Bronchial epithelial cell (primary cell): ENCODE results near the gene TPGS1. TPM values are rescaled to one million over a fixed set of nuclear protein-coding genes. Genes with fewer than 3 reads are reported as not detected.

Experiments
- DNase-seq: peaks from one replicate; pipeline ENCODE4 v3.0.0-alpha.2; 2010; ENCODE audit warnings: low read depth
- FAIRE-seq: peaks from 2 replicates; lab custom pipeline; 2011; peaks lifted over from hg19 to GRCh38; lab: Jason Lieb, UNC
- H3K27me3 ChIP-seq: 2 replicates; pipeline ENCODE4 v1.5.1; 2011; ENCODE audit warnings: low read length; ENCODE audit not compliant: control insufficient read depth, insufficient read depth
- H3K36me3 ChIP-seq: 2 replicates; pipeline ENCODE4 v1.5.1; 2011; ENCODE audit warnings: low read length; ENCODE audit not compliant: control insufficient read depth, insufficient read depth
- H3K4me3 ChIP-seq: 2 replicates; pipeline ENCODE4 v1.5.1; 2011; ENCODE audit warnings: mild to moderate bottlenecking, low read depth, low read length, control low read depth
- total RNA-seq: library from RNA; depleted of rRNA; stranded (reverse); fragments of >200 nt; gene quantifications from 2 replicates; pipeline ENCODE4 v1.2.1, GENCODE V29; 2014
- TF ChIP-seq, protein P1 (sequence below): IDR thresholded peaks from 2 replicates; pipeline ENCODE4 v1.5.1; 2011; ENCODE audit warnings: mild to moderate bottlenecking, moderate library complexity, low read length, control low read depth, inconsistent platforms; ENCODE audit not compliant: insufficient read depth, severe bottlenecking

The TPGS1 gene
- total RNA-seq, 1 donor from 2014 or later = 23.2 TPM

DNA sequence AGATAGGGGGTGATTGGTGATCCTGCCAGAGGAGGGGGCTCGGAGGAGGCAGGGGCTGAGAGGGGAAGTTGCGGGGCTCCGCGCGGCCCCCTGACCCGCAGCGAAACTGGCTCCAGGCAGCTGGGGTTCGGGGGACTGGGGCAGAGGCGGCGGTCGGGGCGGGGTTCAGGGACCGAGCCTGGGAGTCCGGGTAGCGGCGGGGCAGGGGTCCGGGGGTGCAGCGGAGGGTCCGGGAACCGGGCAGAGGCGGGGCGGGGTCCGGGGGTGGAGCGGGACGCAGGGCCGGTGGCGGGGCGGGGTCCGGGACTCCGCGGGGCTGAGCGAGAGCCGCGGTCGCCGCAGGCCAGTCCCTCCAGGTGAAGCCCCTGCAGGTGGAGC is 9.8 kb upstream of the TPGS1 start:
- Histone ChIP-seq H3K36me3 (no peaks in the 10 kb centered on the region), H3K27me3 (peaks cover 8% of the 10 kb centered on the region), H3K4me3 (no peak overlapping the region)
- DNase-seq (no peak), FAIRE-seq (no peak)
- TF ChIP-seq, protein P1, sequence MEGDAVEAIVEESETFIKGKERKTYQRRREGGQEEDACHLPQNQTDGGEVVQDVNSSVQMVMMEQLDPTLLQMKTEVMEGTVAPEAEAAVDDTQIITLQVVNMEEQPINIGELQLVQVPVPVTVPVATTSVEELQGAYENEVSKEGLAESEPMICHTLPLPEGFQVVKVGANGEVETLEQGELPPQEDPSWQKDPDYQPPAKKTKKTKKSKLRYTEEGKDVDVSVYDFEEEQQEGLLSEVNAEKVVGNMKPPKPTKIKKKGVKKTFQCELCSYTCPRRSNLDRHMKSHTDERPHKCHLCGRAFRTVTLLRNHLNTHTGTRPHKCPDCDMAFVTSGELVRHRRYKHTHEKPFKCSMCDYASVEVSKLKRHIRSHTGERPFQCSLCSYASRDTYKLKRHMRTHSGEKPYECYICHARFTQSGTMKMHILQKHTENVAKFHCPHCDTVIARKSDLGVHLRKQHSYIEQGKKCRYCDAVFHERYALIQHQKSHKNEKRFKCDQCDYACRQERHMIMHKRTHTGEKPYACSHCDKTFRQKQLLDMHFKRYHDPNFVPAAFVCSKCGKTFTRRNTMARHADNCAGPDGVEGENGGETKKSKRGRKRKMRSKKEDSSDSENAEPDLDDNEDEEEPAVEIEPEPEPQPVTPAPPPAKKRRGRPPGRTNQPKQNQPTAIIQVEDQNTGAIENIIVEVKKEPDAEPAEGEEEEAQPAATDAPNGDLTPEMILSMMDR = no peak

DNA sequence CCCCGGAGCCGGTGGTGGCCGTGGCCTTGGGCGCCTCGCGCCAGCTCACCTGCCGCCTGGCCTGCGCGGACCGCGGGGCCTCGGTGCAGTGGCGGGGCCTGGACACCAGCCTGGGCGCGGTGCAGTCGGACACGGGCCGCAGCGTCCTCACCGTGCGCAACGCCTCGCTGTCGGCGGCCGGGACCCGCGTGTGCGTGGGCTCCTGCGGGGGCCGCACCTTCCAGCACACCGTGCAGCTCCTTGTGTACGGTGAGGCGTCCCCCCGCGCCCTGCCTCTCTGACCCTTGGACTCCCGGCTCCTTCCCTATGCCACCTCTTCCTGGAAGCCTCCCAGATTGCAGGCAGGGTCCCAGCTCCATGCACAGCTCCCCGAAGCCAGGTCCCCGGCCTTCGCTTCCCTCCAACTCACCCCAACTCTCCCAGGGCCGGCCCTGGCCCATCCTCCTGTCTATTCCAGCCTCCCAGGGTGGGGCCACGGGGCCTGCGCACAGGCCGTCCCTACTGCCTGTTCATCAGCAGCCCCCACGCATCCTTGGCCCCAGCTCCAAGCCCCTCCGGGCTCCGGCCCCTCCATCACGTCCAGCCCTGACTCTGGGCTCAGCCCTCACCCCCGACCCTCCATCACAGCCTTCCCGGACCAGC is 9.3 kb upstream of the TPGS1 start:
- Histone ChIP-seq H3K36me3 (no peaks in the 10 kb centered on the region), H3K27me3 (peaks cover 8% of the 10 kb centered on the region), H3K4me3 (no peak overlapping the region)
- TF ChIP-seq, protein P1 = no peak
- no peak for FAIRE-seq
- DNase-seq = no peak

DNA sequence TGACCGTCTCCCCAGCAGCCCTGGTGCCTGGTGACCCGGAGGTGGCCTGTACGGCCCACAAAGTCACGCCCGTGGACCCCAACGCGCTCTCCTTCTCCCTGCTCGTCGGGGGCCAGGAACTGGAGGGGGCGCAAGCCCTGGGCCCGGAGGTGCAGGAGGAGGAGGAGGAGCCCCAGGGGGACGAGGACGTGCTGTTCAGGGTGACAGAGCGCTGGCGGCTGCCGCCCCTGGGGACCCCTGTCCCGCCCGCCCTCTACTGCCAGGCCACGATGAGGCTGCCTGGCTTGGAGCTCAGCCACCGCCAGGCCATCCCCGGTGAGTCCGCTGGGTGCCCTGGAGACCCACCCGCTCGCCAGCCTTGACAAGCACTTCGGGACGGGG is 8.8 kb upstream of the TPGS1 start:
- no peaks in the 10 kb centered on the region for H3K36me3 ChIP-seq
- DNase-seq = no peak
- H3K27me3 ChIP-seq = peaks cover 8% of the 10 kb centered on the region
- no peak overlapping the region for H3K4me3 ChIP-seq
- TF ChIP-seq, protein P1 = no peak
- FAIRE-seq = no peak

DNA sequence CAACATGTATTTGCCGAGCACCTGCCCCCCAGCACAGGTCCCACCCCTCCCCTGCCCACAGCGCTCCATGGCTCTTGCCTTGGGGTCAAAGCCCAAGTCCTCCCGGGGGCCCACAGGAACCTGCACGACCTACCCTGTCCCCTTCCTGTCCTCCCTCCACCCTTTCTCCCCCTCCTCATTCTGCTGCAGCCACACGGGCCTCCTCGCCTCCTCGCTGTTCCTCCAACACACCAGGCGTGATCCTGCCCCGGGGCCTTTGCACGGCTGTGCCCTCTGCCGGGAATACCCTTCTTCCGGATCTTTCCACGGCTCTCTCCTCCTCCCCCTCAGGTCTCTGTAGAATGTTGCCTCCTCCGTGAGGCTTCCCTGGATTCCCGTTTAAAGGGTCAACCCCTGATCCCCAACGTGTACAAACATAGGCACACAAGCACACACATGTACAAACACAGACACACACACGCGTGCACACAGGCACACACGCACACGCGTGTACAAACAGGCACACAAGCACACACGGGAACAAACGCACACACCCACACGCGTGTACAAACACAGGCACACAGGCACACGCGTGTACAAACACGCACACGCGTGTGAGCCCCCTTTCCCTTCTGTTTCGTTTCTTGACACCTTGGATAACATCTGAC is 8.2 kb upstream of the TPGS1 start:
- peak; percentile 70 for FAIRE-seq
- TF ChIP-seq, protein P1 = no peak
- H3K27me3 ChIP-seq = peaks cover 8% of the 10 kb centered on the region

DNA sequence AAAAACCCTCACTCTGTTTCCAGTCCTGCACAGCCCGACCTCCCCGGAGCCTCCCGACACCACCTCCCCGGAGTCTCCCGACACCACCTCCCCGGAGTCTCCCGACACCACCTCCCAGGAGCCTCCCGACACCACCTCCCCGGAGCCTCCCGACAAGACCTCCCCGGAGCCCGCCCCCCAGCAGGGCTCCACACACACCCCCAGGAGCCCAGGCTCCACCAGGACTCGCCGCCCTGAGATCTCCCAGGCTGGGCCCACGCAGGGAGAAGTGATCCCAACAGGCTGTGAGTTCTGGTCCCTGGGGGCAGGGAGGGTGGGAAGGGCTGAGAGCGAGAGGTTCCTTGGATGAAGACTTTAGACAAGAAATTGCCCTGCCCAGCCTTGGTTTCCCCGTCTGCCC is 5.7 kb upstream of the TPGS1 start:
- FAIRE-seq = no peak
- TF ChIP-seq, protein P1 = no peak
- peaks cover 8% of the 10 kb centered on the region for H3K27me3 ChIP-seq
- no peak overlapping the region for H3K4me3 ChIP-seq
- H3K36me3 ChIP-seq = no peaks in the 10 kb centered on the region
- no peak for DNase-seq

More for the DNA sequence above, 8.2 kb upstream of the TPGS1 start:
- Histone ChIP-seq H3K4me3 (no peak overlapping the region), H3K36me3 (no peaks in the 10 kb centered on the region)
- no peak for DNase-seq
